HepG2 (cell line): ENCODE measurements around the gene DLEC1. TPM values are rescaled to one million over a fixed set of nuclear protein-coding genes. Genes with fewer than 3 reads are reported as not detected.

Experiments
- IRF1 ChIP-seq: sonication (generic); formaldehyde crosslinking; IDR thresholded peaks from 2 replicates; pipeline ENCODE4 v1.4.0; 2020; ENCODE audit warnings: low read depth, mild to moderate bottlenecking, missing genetic modification reagents
- MBNL3 ChIP-seq: fragments of 250-450 bp; sonication (Bioruptor Pico); conservative IDR thresholded peaks from 2 replicates; pipeline ENCODE4 v1.8.0; 2022; ENCODE audit warnings: mild to moderate bottlenecking, inconsistent platforms
- ZFP41 ChIP-seq: sonication (generic); formaldehyde crosslinking; IDR thresholded peaks from 2 replicates; pipeline ENCODE4 v1.4.0; 2020; ENCODE audit warnings: mild to moderate bottlenecking, missing genetic modification reagents, borderline replicate concordance
- ZNF20 ChIP-seq: sonication (generic); formaldehyde crosslinking; IDR thresholded peaks from 2 replicates; pipeline ENCODE4 v1.4.0; 2020; ENCODE audit warnings: mild to moderate bottlenecking, moderate library complexity, missing genetic modification reagents
- ZNF407 ChIP-seq: sonication (generic); formaldehyde crosslinking; IDR thresholded peaks from one replicate; pipeline ENCODE4 v1.5.1; 2020; ENCODE audit warnings: mild to moderate bottlenecking, missing genetic modification reagents; ENCODE audit errors: not compliant biosample characterization
- ZNF510 ChIP-seq: sonication (generic); formaldehyde crosslinking; IDR thresholded peaks from 2 replicates; pipeline ENCODE4 v1.4.0; 2020; ENCODE audit warnings: low read depth, mild to moderate bottlenecking, missing genetic modification reagents
- ZNF704 ChIP-seq: sonication (generic); formaldehyde crosslinking; IDR thresholded peaks from 2 replicates; pipeline ENCODE4 v1.8.1; 2023; ENCODE audit warnings: mild to moderate bottlenecking, inconsistent platforms, moderate library complexity, missing genetic modification reagents, borderline replicate concordance
- ZSCAN22 ChIP-seq: sonication (generic); formaldehyde crosslinking; IDR thresholded peaks from 2 replicates; pipeline ENCODE4 v1.4.0; 2020; ENCODE audit warnings: mild to moderate bottlenecking, missing genetic modification reagents
- polyA plus RNA-seq, 8 experiments: library from polyadenylated mRNA; depleted of rRNA in 3 of 8; stranded (reverse) in 7 of 8; unstranded in 1 of 8; fragments of >200 nt; fragmentation: Illumina TruSeq in 4 of 8; extraction: Trizol in 4 of 8; gene quantifications; 2 replicates each; pipeline versions ENCODE4 v1.2.1 to v1.2.3, GENCODE V29; 2011 to 2016; ENCODE audit warnings: low read depth in 4 of 8, missing spikeins in 1 of 8, mixed read lengths in 1 of 8; ENCODE audit not compliant: insufficient read depth in 1 of 8
- total RNA-seq, 5 experiments: library from RNA; depleted of rRNA; stranded (reverse); fragments of >200 nt; fragmentation: Illumina TruSeq; extraction: Trizol; gene quantifications; 2 replicates each; pipeline ENCODE4 v1.2.3, GENCODE V29; 2016; ENCODE audit warnings: low read depth in 1 of 5
- TF ChIP-seq, protein P1 (sequence below): sonication (generic); formaldehyde crosslinking; IDR thresholded peaks from 2 replicates; pipeline ENCODE4 v1.5.1; 2020; ENCODE audit warnings: missing genetic modification reagents, mild to moderate bottlenecking, borderline replicate concordance
- TF ChIP-seq, protein P2 (sequence below): sonication (generic); formaldehyde crosslinking; IDR thresholded peaks from 2 replicates; pipeline ENCODE4 v1.4.0; 2020; ENCODE audit warnings: missing genetic modification reagents
- TF ChIP-seq, protein P3 (sequence below): fragments of 450-650 bp; IDR thresholded peaks from 2 replicates; pipeline ENCODE4 v1.6.1; 2016

The DLEC1 gene
- total and polyA plus RNA-seq, 2 of the 13 experiments (the other 11 are each of a cell fraction or from before 2014, with no cell fraction given): 0.09 TPM; not detected in 1

DNA sequence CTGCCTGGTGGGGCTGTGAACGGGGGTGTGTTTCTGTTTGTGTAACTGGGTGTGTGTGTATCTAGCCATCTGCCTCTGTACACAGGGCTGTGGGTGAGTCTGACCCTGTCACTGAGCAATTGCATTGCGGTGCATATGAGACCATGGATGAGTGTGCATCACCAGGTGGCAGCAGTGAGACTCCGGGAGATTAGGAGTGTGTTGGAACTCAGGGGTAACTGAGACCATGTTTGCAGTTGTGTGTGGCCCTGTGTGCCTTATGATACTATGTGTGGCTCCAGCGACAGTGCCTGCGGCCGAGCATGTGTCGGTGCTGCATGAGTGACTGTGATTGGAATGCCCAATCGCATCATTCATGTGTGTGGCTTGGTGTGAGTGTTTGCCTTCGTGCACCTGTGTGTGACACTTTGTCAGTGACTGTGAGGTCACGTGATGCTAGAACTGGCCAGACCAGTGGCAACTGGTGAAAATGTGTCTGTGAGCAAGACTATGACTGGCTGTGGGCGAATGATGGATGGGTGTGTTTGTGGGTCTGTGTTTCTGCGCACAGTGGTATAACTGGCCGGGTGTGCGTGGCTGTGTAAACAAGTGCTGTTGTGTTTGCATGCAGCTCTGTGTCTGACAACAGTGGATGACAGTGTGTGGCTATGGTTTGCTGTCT lies 34.5 kb upstream of the DLEC1 start (continued):
- TF ChIP-seq, protein P1, sequence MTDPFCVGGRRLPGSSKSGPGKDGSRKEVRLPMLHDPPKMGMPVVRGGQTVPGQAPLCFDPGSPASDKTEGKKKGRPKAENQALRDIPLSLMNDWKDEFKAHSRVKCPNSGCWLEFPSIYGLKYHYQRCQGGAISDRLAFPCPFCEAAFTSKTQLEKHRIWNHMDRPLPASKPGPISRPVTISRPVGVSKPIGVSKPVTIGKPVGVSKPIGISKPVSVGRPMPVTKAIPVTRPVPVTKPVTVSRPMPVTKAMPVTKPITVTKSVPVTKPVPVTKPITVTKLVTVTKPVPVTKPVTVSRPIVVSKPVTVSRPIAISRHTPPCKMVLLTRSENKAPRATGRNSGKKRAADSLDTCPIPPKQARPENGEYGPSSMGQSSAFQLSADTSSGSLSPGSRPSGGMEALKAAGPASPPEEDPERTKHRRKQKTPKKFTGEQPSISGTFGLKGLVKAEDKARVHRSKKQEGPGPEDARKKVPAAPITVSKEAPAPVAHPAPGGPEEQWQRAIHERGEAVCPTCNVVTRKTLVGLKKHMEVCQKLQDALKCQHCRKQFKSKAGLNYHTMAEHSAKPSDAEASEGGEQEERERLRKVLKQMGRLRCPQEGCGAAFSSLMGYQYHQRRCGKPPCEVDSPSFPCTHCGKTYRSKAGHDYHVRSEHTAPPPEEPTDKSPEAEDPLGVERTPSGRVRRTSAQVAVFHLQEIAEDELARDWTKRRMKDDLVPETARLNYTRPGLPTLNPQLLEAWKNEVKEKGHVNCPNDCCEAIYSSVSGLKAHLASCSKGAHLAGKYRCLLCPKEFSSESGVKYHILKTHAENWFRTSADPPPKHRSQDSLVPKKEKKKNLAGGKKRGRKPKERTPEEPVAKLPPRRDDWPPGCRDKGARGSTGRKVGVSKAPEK (CRISPR knock-in tag): no peak
- TF ChIP-seq ZNF407 (CRISPR knock-in tag): no peak
- peak; percentile 43; the same call in 1 of the 2 replicates for TF ChIP-seq ZNF510 (CRISPR knock-in tag)
- TF ChIP-seq ZSCAN22 (CRISPR knock-in tag): no peak
- TF ChIP-seq ZFP41 (CRISPR knock-in tag): no peak
- TF ChIP-seq, protein P2, sequence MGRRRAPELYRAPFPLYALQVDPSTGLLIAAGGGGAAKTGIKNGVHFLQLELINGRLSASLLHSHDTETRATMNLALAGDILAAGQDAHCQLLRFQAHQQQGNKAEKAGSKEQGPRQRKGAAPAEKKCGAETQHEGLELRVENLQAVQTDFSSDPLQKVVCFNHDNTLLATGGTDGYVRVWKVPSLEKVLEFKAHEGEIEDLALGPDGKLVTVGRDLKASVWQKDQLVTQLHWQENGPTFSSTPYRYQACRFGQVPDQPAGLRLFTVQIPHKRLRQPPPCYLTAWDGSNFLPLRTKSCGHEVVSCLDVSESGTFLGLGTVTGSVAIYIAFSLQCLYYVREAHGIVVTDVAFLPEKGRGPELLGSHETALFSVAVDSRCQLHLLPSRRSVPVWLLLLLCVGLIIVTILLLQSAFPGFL (CRISPR knock-in tag): peak; percentile 55; the same call in 1 of the 2 replicates
- TF ChIP-seq MBNL3: no peak
- no peak for TF ChIP-seq ZNF704
- no peak for TF ChIP-seq IRF1
- TF ChIP-seq ZNF20: no peak
- TF ChIP-seq, protein P3, sequence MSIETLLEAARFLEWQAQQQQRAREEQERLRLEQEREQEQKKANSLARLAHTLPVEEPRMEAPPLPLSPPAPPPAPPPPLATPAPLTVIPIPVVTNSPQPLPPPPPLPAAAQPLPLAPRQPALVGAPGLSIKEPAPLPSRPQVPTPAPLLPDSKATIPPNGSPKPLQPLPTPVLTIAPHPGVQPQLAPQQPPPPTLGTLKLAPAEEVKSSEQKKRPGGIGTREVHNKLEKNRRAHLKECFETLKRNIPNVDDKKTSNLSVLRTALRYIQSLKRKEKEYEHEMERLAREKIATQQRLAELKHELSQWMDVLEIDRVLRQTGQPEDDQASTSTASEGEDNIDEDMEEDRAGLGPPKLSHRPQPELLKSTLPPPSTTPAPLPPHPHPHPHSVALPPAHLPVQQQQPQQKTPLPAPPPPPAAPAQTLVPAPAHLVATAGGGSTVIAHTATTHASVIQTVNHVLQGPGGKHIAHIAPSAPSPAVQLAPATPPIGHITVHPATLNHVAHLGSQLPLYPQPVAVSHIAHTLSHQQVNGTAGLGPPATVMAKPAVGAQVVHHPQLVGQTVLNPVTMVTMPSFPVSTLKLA: peak; percentile 57; the same call in 1 of the 2 replicates
